Panc1 (cell line): ENCODE data around the gene MITF. TPM values are rescaled to one million over a fixed set of nuclear protein-coding genes. Genes with fewer than 3 reads are reported as not detected.

ENCODE experiments used
- ATAC-seq: fragments of 200-7000 bp; cut with Tn5 transposase; 2 replicates; pipeline ENCODE4 v1.9.1; 2020; ENCODE audit warnings: mild to moderate bottlenecking, moderate library complexity
- BruUV-seq: library from RNA; stranded (reverse); fragments of 400-500 nt; replicated peaks from 2 replicates; lab custom pipeline; 2021; lab: Mats Ljungman, UMichigan
- CTCF ChIA-PET: fragments of 300-600 bp; sonication (Branson Sonifier 250); formaldehyde crosslinking; loops from one replicate; lab custom pipeline; 2022; ENCODE audit warnings: antibody characterized with exemption; lab: Charles Lee
- POLR2A ChIA-PET: fragments of 300-600 bp; sonication (Branson Sonifier 250); formaldehyde crosslinking; loops from one replicate; lab custom pipeline; 2022; ENCODE audit warnings: antibody characterized with exemption; lab: Charles Lee
- DNase-seq: peaks from one replicate; pipeline ENCODE4 v3.0.0-alpha.2; 2010; ENCODE audit warnings: low read depth, low spot score
- H3K27ac ChIP-seq: 2 replicates; pipeline ENCODE4 v1.5.1; 2011; ENCODE audit warnings: mild to moderate bottlenecking, low read length, inconsistent platforms
- H3K27me3 ChIP-seq: fragments of 200-500 bp; sonication (Bioruptor generic); 2 replicates; pipeline ENCODE4 v1.6.0; 2014; ENCODE audit warnings: low read length, inconsistent platforms; ENCODE audit not compliant: control insufficient read depth, insufficient read depth
- H3K36me3 ChIP-seq: fragments of 200-500 bp; sonication (Bioruptor generic); 2 replicates; pipeline ENCODE4 v1.5.1; 2014; ENCODE audit warnings: inconsistent platforms, mild to moderate bottlenecking, low read length, moderate library complexity; ENCODE audit not compliant: control insufficient read depth, insufficient read depth
- H3K4me1 ChIP-seq: 2 replicates; pipeline ENCODE4 v1.5.1; 2011; ENCODE audit warnings: inconsistent platforms, mild to moderate bottlenecking, low read length, moderate library complexity; ENCODE audit not compliant: control insufficient read depth, insufficient read depth
- H3K4me3 ChIP-seq, 2 experiments: 2 replicates each; pipeline ENCODE4 v1.5.1; 2011 to 2012; ENCODE audit warnings: low read depth in 2 of 2, low read length in 2 of 2, mild to moderate bottlenecking in 2 of 2, inconsistent platforms in 1 of 2, moderate library complexity in 1 of 2
- H3K9me3 ChIP-seq: fragments of 200-500 bp; sonication (Bioruptor generic); 2 replicates; pipeline ENCODE4 v1.5.1; 2014; ENCODE audit warnings: low read depth, mild to moderate bottlenecking, inconsistent platforms, low read length, moderate library complexity; ENCODE audit not compliant: control insufficient read depth, insufficient read depth
- CTCF ChIP-seq: fragments of 450-650 bp; IDR thresholded peaks from 2 replicates; pipeline ENCODE4 v1.5.1; 2017; ENCODE audit warnings: mild to moderate bottlenecking
- POLR2AphosphoS5 ChIP-seq: IDR thresholded peaks from 2 replicates; pipeline ENCODE4 v1.6.1; 2012; ENCODE audit warnings: mild to moderate bottlenecking, low read depth, low read length, moderate library complexity
- REST ChIP-seq, 2 experiments: IDR thresholded peaks; 2 replicates each; pipeline ENCODE4 v1.6.1; 2011 to 2012; ENCODE audit warnings: low read depth in 2 of 2, control low read depth in 1 of 2, low read length in 1 of 2, mild to moderate bottlenecking in 1 of 2, moderate library complexity in 1 of 2; ENCODE audit not compliant: insufficient read depth in 1 of 2
- in situ Hi-C: cut with HindIII; loops from 2 replicates; pipeline ENCODE4 v1.10.0; 2016; ENCODE audit warnings: low sequenced_read_pairs, low pct_unique_long_range_greater_than_20kb
- intact Hi-C: fragments of 100-400 bp; cut with micrococcal nuclease; formaldehyde crosslinking; loops from one replicate; pipeline ENCODE4 v1.10.0; 2022; ENCODE audit not compliant: unreplicated experiment
- total RNA-seq: library from RNA; stranded (reverse); gene quantifications from one replicate; pipeline ENCODE4 v1.2.1, GENCODE V29; 2021; ENCODE audit not compliant: unreplicated experiment

MITF gene
- total RNA-seq, 1 experiment from 2014 or later: 10.8 TPM

- H3K9me3 ChIP-seq: no peaks in the 10 kb centered on the region
- in situ Hi-C loops (no loop called here), intact Hi-C loops (loop anchor here (5.0 to 10.0 kb wide), 2 partner anchors 256 to 824 kb away; partner anchors contain the start of gene LMOD3)
- ATAC-seq (no peak), DNase-seq (no peak)
- H3K27me3 ChIP-seq: no peaks in the 10 kb centered on the region
- H3K27ac ChIP-seq: no peak overlapping the region
- no peaks in the 10 kb centered on the region for H3K4me1 ChIP-seq
- ChIA-PET POLR2A (no interaction called here), CTCF (no interaction called here)
- no TSS peak for BruUV-seq
- no peaks in the 10 kb centered on the region for H3K36me3 ChIP-seq
- TF ChIP-seq REST (IDR thresholded peaks at IDR 0.05; ENCODE audit: insufficient read depth in 1 of 2, low read depth in 2 of 2, low read length in 1 of 2): no peak
- TF ChIP-seq CTCF: peak; percentile 60; the same call in 1 of the 2 replicates
- no peak overlapping the region for H3K4me3 ChIP-seq
Measured at GRCh38 chr3:69948246-69948862, 209.1 kb downstream of the MITF start.

GRCh38 chr3:69951616-69952015 is 212.4 kb downstream of the MITF start:
- no peak for ATAC-seq
- ChIA-PET CTCF (no interaction called here), POLR2A (no interaction called here)
- H3K4me1 ChIP-seq: no peaks in the 10 kb centered on the region
- DNase-seq: no peak
- TF ChIP-seq POLR2AphosphoS5: no peak
- no peak for TF ChIP-seq CTCF
- no peak for TF ChIP-seq REST (IDR thresholded peaks at IDR 0.05; ENCODE audit: insufficient read depth in 1 of 2, low read depth in 2 of 2, low read length in 1 of 2)
- no peaks in the 10 kb centered on the region for H3K36me3 ChIP-seq
- no peaks in the 10 kb centered on the region for H3K9me3 ChIP-seq
- no peak overlapping the region for H3K4me3 ChIP-seq
- in situ Hi-C loops: no loop called here
- no TSS peak for BruUV-seq
- no peak overlapping the region for H3K27ac ChIP-seq
- intact Hi-C loops: no loop called here
- no peaks in the 10 kb centered on the region for H3K27me3 ChIP-seq
